AG04449 (cell line): ENCODE results near the gene EBLN2.
A peak's percentile ranks its signal among the peaks of the same experiment; 100 is the strongest.

Experiments used
- CTCF ChIA-PET: fragments of 350-600 bp; formaldehyde crosslinking; extraction: SDS; loops from one replicate; lab custom pipeline; 2021; ENCODE audit warnings: antibody characterized with exemption; lab: Yijun Ruan, JAX
- POLR2A ChIA-PET: fragments of 400-600, 350-600 bp; formaldehyde crosslinking; extraction: SDS; loops from one replicate; lab custom pipeline; 2020; ENCODE audit warnings: antibody characterized with exemption, inconsistent platforms; lab: Yijun Ruan, JAX
- DNase-seq: peaks from one replicate; pipeline ENCODE4 v3.0.0-alpha.2; 2010; ENCODE audit warnings: low read depth, low spot score
- H3K4me3 ChIP-seq: 2 replicates; pipeline ENCODE4 v1.5.1; 2011; ENCODE audit warnings: low read depth, mild to moderate bottlenecking, control low read depth, low read length
- TF ChIP-seq, protein P1 (sequence below): IDR thresholded peaks from one replicate; pipeline ENCODE4 v1.5.1; 2011; ENCODE audit warnings: mild to moderate bottlenecking, moderate library complexity, low read length, control low read depth, inconsistent platforms; ENCODE audit not compliant: insufficient read depth; ENCODE audit errors: missing control alignments

Gene EBLN2

GRCh38 chr3:73073091-73073707 is 11.7 kb downstream of the EBLN2 start:
- TF ChIP-seq, protein P1, sequence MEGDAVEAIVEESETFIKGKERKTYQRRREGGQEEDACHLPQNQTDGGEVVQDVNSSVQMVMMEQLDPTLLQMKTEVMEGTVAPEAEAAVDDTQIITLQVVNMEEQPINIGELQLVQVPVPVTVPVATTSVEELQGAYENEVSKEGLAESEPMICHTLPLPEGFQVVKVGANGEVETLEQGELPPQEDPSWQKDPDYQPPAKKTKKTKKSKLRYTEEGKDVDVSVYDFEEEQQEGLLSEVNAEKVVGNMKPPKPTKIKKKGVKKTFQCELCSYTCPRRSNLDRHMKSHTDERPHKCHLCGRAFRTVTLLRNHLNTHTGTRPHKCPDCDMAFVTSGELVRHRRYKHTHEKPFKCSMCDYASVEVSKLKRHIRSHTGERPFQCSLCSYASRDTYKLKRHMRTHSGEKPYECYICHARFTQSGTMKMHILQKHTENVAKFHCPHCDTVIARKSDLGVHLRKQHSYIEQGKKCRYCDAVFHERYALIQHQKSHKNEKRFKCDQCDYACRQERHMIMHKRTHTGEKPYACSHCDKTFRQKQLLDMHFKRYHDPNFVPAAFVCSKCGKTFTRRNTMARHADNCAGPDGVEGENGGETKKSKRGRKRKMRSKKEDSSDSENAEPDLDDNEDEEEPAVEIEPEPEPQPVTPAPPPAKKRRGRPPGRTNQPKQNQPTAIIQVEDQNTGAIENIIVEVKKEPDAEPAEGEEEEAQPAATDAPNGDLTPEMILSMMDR, result no peak
- no peak overlapping the region for H3K4me3 ChIP-seq
- no peak for DNase-seq
- CTCF ChIA-PET, result interaction anchor here (1.0 to 1.9 kb wide), 5 partner anchors 12 to 222 kb away, joined by 5 to 9 read pairs (median 6); no protein-coding TSS in a partner anchor
- POLR2A ChIA-PET, result interaction anchor here (1.2 kb wide), 1 partner anchor 181 kb away, joined by 3 read pairs; no protein-coding TSS in a partner anchor

- TF ChIP-seq, protein P1, result no peak
- ChIA-PET POLR2A (no interaction called here), CTCF (interaction anchor here (1.8 kb wide), 1 partner anchor 11 kb away, joined by 6 read pairs; no protein-coding TSS in a partner anchor)
- no peak for DNase-seq
- H3K4me3 ChIP-seq, result no peak overlapping the region
Observed at GRCh38 chr3:73074781-73075180, 13.3 kb downstream of the EBLN2 start.

- no peak overlapping the region for H3K4me3 ChIP-seq
- ChIA-PET CTCF (interaction anchor here (1.6 kb wide), 1 partner anchor 229 kb away, joined by 7 read pairs; no protein-coding TSS in a partner anchor), POLR2A (no interaction called here)
- no peak for DNase-seq
- TF ChIP-seq, protein P1, result no peak
Observed at GRCh38 chr3:73080216-73080966, 18.9 kb downstream of the EBLN2 start.

DNA sequence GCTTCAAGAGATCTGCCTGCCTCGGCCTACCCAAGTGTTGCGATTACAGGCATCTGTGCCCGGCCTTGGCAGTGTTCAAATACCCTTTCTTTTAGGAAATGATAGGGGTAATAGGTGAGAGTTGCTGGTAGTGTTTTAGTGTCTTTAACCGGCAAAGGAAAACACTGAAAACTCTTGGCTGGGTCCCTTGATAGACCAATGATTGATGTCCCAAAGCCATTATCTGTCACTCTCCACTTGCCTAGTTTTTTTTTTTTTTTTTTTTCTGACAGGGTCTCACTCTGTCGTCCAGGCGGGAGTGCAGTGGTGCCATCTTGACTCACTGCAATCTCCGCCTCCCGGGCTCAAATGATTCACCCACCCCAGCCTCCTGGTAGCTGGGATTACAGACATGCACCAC is 19.7 kb downstream of the EBLN2 start:
- no peak overlapping the region for H3K4me3 ChIP-seq
- DNase-seq, result no peak
- POLR2A ChIA-PET, result no interaction called here
- TF ChIP-seq, protein P1, result no peak
- CTCF ChIA-PET, result interaction anchor here (1.0 kb wide), 1 partner anchor 143 kb away, joined by 3 read pairs; no protein-coding TSS in a partner anchor

DNA sequence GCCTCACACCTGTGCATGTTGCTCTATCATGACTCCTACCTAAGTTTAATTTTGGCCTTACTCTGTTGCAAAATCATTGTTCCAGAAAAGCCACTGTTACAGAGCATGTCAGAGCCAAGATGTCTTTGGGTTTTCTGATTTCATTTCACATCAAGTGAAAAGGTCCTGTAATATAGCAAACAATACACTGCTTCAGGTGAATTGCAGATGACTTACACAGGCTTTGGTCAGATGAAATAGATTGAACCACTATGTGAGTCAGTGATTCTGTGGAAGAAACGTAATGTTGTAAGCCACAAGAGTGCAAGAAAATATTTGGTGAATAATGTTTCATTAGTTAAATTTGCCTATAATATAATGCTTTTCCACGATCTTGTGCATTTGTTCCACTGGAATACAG is 22.7 kb downstream of the EBLN2 start:
- no peak for DNase-seq
- POLR2A ChIA-PET, result no interaction called here
- no peak overlapping the region for H3K4me3 ChIP-seq
- TF ChIP-seq, protein P1, result no peak
- CTCF ChIA-PET, result interaction anchor here (7.1 kb wide), 1 partner anchor 234 kb away, joined by 135 read pairs; the partner anchor contains the start of gene SHQ1

DNA sequence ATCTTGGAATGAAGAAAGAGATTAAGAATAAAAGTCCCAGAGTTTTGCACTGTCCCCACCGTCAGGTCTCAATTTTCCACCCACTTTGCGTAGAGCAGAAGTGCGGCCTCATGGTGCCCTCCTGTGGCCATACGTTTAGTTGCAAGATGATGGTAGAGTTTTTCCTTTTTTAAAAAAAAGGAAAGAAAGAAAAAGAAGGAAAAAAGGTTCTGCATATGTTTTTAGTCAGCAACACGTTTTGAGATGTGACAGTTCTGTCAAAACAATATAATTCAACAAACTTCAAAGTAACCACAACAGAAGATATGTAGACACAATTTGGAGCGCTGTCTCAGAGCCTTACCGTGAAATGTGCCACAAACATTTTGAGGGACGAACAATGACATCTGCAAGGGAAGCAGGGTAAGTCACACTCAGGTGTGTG is 24.6 kb downstream of the EBLN2 start:
- POLR2A ChIA-PET, result no interaction called here
- no peak for DNase-seq
- TF ChIP-seq, protein P1, result peak; percentile 63
- no peak overlapping the region for H3K4me3 ChIP-seq
- CTCF ChIA-PET, result interaction anchor here (0.6 to 7.1 kb wide), 55 partner anchors 9 to 1382 kb away, joined by 3 to 135 read pairs (median 4); partner anchors contain the start of gene SHQ1
